LNCAP (cell line): ENCODE results near the gene GPR55.

Source experiments
- CTCF ChIP-seq: fragments of 450-650 bp; IDR thresholded peaks from 2 replicates; pipeline ENCODE4 v1.5.1; 2017; ENCODE audit warnings: mild to moderate bottlenecking

Gene GPR55

GRCh38 chr2:230902180-230902899 is 22.7 kb downstream of the GPR55 start:
- TF ChIP-seq CTCF: peak; percentile 76

- TF ChIP-seq CTCF: no peak
These were observed 24.0 kb downstream of the GPR55 start for GRCh38 chr2:230901006-230901405.

DNA sequence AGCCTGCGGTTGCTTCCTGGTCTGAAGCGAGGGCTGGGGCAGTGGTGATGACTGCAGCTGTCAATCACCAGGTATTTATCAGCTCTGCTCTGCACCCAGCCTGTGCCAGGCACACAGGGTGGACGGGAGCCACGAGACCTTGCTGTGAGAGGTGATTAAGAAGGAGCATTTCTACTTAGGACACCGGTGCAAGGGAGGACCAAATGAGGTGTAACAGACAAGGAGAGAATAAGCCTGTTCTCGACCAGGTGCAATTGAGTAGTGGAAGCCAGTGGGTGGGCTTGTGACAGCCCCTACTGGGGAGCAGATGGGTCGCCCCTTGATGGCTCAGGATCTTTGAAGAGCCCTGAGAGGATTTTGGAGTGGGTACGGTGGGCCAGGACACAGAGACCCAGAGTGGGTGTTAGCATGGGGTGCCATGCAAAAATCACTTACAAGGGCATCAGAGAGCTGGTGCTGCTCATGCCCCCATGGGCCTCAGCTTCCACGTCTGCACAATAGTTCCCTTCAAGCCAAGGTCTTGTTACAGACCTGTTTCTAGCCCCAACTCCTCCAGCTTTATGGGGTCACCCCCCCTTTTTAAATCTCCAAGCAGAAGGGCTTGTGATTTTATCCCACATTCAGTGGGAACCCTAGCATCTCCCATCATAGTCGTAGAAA is 24.6 kb downstream of the GPR55 start:
- TF ChIP-seq CTCF: no peak

DNA sequence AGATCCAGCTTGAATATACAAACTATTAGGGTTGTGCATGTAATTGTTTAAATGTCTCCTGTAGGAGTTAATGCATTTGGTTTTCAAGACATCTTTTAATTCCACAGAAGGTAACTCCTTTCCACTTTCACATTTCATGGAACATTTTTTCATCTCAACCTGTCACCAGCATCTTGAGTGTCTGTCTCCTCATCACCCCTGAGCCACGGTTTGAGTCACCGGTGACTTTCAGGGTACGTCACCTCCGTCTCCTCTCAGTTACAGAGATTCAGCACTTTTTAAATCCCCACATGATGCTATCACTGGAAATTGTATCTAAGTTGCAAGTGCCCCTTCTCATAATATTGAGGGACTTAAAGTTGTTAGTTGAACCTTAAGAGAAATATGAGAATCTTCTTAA is 25.3 kb downstream of the GPR55 start:
- TF ChIP-seq CTCF: no peak

GRCh38 chr2:230899287-230899686 is 25.8 kb downstream of the GPR55 start:
- no peak for TF ChIP-seq CTCF

GRCh38 chr2:230898713-230899091 is 26.3 kb downstream of the GPR55 start:
- TF ChIP-seq CTCF: no peak

GRCh38 chr2:230898016-230898712 is 26.9 kb downstream of the GPR55 start:
- TF ChIP-seq CTCF: no peak
